ENCODE results near the gene DLG2. TPM values are rescaled to one million over a fixed set of nuclear protein-coding genes. Genes with fewer than 3 reads are reported as not detected.

DLG2 gene
- total and polyA plus RNA-seq, 12 donors, result 1.0 to 14.8 (median 7.4) TPM

DNA sequence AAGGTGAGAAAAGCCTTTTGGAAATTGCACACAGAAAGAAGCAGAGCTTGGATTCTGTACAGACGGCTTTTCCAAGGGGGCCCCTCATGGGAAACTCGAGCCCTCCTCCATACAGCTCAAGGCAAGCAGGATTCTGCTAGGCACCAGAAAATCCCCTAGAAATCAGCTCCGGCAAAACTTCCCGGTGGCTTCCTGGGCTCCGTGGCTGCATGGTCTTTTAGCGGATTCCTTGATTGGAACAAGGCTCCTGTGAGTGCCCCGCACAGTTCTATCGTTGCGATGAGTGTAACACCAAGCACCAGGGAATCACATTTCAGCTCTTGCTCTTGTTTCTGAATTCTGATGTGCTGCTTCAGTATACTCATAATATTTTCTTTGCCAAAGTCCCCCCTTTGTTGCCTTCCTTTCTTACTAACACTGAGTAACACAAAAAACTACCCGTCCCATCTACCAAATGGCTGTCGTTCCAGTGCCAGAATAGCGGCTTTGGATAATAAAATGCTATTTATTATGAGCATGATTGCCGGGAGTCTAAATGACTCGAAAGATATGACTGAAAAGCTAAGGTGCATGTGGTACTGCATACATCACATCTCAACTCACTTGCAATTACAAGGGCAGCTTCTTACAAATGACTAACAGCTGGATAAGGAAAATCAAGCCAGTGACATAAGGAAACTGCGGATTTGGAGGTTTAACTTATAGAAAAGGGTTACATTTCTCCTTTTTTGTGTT is 494.1 kb downstream of the DLG2 start:
- H3K27me3 ChIP-seq, result no peaks in the 10 kb centered on the region
- intact Hi-C loops (cut with DNase I), result no loop called here
- no peaks in the 10 kb centered on the region for H3K4me1 ChIP-seq
- TF ChIP-seq, protein P1, sequence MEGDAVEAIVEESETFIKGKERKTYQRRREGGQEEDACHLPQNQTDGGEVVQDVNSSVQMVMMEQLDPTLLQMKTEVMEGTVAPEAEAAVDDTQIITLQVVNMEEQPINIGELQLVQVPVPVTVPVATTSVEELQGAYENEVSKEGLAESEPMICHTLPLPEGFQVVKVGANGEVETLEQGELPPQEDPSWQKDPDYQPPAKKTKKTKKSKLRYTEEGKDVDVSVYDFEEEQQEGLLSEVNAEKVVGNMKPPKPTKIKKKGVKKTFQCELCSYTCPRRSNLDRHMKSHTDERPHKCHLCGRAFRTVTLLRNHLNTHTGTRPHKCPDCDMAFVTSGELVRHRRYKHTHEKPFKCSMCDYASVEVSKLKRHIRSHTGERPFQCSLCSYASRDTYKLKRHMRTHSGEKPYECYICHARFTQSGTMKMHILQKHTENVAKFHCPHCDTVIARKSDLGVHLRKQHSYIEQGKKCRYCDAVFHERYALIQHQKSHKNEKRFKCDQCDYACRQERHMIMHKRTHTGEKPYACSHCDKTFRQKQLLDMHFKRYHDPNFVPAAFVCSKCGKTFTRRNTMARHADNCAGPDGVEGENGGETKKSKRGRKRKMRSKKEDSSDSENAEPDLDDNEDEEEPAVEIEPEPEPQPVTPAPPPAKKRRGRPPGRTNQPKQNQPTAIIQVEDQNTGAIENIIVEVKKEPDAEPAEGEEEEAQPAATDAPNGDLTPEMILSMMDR (IDR thresholded peaks at IDR 0.05), result no peak
- no peaks in the 10 kb centered on the region for H3K9me3 ChIP-seq
- DNase-seq, result no peak
- no peak for ATAC-seq
- no peak overlapping the region for H3K4me3 ChIP-seq
- no peak overlapping the region for H3K27ac ChIP-seq
- no peaks in the 10 kb centered on the region for H3K36me3 ChIP-seq
- 40 to 42% methylated on average over 15 of the region's 15 CpGs for WGBS, 2 donors

DNA sequence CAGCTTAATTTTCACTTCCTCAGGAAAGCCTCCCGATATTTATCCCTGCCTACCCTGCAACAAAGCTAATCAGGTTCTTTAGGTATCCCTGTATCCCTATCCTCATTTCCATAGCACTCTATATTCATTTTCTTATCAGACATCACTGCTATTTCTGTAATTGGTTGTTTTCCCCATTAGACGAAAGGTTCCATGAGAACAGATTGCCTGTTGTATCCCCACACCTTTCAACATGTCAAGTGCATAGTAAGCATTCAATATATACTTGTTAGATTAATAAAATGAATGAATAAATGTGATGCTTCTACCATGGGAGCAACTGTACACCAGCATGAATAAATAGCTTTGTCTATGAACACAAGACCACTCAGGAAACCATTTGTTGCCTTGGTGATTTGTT is 499.8 kb downstream of the DLG2 start:
- Histone ChIP-seq H3K4me3 (no peak overlapping the region), H3K27me3 (no peaks in the 10 kb centered on the region), H3K36me3 (no peaks in the 10 kb centered on the region), H3K9me3 (no peaks in the 10 kb centered on the region), H3K4me1 (no peaks in the 10 kb centered on the region), H3K27ac (no peak overlapping the region)
- intact Hi-C loops (cut with DNase I), result no loop called here
- WGBS, 2 donors, result 55 to 74% methylated on average over 2 of the region's 2 CpGs
- TF ChIP-seq, protein P1 (IDR thresholded peaks at IDR 0.05), result no peak
- no peak for ATAC-seq
- DNase-seq, result no peak

DNA sequence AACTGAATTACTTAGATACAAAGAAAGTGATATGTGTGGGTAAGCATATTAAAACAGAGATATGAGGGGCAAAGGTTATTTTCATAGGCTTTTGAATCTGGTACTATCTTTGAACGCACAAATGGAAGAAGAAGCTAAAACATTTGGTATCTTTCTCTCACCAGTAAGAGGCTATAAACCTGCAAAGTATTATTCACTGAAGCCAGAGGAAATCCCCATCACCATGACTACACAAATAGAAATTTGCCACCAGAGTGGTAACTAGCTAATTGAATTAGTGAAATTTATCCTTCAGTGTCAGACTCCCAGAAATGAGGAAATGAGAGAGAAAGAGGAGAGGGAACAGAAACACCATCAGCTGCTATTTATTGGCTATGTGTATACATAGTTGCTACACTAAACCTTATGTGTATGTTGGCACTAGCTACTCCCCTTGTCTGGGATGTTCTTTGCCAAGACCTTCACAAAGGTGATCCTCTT is 503.4 kb downstream of the DLG2 start:
- 64 to 68% methylated on average over 1 of the region's 1 CpG for WGBS, 2 donors
- Histone ChIP-seq H3K36me3 (no peaks in the 10 kb centered on the region), H3K27ac (no peak overlapping the region), H3K27me3 (no peaks in the 10 kb centered on the region), H3K4me3 (no peak overlapping the region), H3K9me3 (no peaks in the 10 kb centered on the region), H3K4me1 (no peaks in the 10 kb centered on the region)
- DNase-seq (no peak), ATAC-seq (no peak)
- intact Hi-C loops (cut with DNase I), result no loop called here
- TF ChIP-seq, protein P1 (IDR thresholded peaks at IDR 0.05), result no peak

DNA sequence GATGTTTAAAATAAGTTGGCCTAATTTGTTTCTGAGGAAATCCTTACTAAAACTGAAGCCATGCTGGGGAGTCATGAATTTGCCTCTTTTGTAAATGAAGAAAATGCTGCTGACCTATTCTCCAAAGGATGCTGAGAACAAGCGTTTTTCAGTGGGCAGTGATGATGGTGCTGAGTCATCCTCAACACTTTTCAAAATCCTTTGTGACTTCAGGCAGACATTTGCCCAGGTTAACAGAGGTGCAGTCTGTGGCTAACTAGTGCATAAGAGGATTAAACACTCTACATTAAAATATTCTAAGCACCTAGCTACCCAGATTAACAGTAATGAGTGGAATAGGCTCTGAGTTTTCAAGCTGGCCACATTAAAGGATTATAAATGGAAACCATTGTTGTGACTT is 509.0 kb downstream of the DLG2 start:
- H3K9me3 ChIP-seq, result no peaks in the 10 kb centered on the region
- no peak overlapping the region for H3K4me3 ChIP-seq
- H3K27ac ChIP-seq, result no peak overlapping the region
- 59 to 65% methylated on average over 1 of the region's 1 CpG for WGBS, 2 donors
- DNase-seq, result no peak
- no peak for ATAC-seq
- no peaks in the 10 kb centered on the region for H3K36me3 ChIP-seq
- no peaks in the 10 kb centered on the region for H3K27me3 ChIP-seq
- TF ChIP-seq, protein P1 (IDR thresholded peaks at IDR 0.05), result no peak
- H3K4me1 ChIP-seq, result no peaks in the 10 kb centered on the region
- intact Hi-C loops (cut with DNase I), result no loop called here

Data from heart right ventricle (tissue), 16 donors.